K562 (cell line): ENCODE results near the gene ARAP1. TPM values are rescaled to one million over a fixed set of nuclear protein-coding genes. Genes with fewer than 3 reads are reported as not detected.

Experiments used
- BHLHE40 ChIP-seq: IDR thresholded peaks from 2 replicates; pipeline ENCODE4 v1.6.1; 2011; ENCODE audit warnings: low read length, improper control_type of control experiment
- CTCF ChIP-seq, 3 experiments: IDR thresholded peaks in 2 of 3; conservative IDR thresholded peaks in 1 of 3; 2 replicates each; pipeline ENCODE4 v1.5.1; 2011 to 2012; ENCODE audit warnings: low read length in 3 of 3, mild to moderate bottlenecking in 3 of 3, control low read depth in 2 of 3, improper control_type of control experiment in 1 of 3, inconsistent platforms in 1 of 3, low read depth in 1 of 3, mixed read lengths in 1 of 3, moderate library complexity in 1 of 3; ENCODE audit not compliant: insufficient read depth in 2 of 3
- FOXK1 ChIP-seq: sonication (generic); formaldehyde crosslinking; IDR thresholded peaks from 2 replicates; pipeline ENCODE4 v1.8.0; 2022; ENCODE audit warnings: missing genetic modification reagents, mild to moderate bottlenecking, borderline replicate concordance
- FUS ChIP-seq: fragments of 200-400 bp; formaldehyde crosslinking; optimal IDR thresholded peaks from 2 replicates; pipeline ENCODE3; 2017; ENCODE audit warnings: low read depth, low read length
- GTF2A2 ChIP-seq: IDR thresholded peaks from 2 replicates; pipeline ENCODE4 v1.6.1; 2016; ENCODE audit warnings: mild to moderate bottlenecking, missing genetic modification characterization, missing compliant biosample characterization
- HMG20A ChIP-seq: fragments of 450-650 bp; formaldehyde crosslinking; conservative IDR thresholded peaks from 2 replicates; pipeline ENCODE4 v1.4.0; 2020; ENCODE audit warnings: mild to moderate bottlenecking, mixed read lengths
- L3MBTL2 ChIP-seq: fragments of 450-650 bp; IDR thresholded peaks from 2 replicates; pipeline ENCODE4 v1.6.1; 2016; ENCODE audit warnings: mild to moderate bottlenecking, moderate library complexity
- MIER1 ChIP-seq: fragments of 450-650 bp; IDR thresholded peaks from 2 replicates; pipeline ENCODE4 v1.6.1; 2016; ENCODE audit warnings: antibody characterized with exemption, mild to moderate bottlenecking, low read depth
- NFE2 ChIP-seq: IDR thresholded peaks from 2 replicates; pipeline ENCODE4 v1.6.1; 2014; ENCODE audit warnings: antibody characterized with exemption, low read depth
- NR3C1 ChIP-seq: sonication (generic); formaldehyde crosslinking; IDR thresholded peaks from 2 replicates; pipeline ENCODE4 v1.8.1; 2022; ENCODE audit warnings: missing genetic modification reagents
- PHB2 ChIP-seq: fragments of 450-650 bp; IDR thresholded peaks from 2 replicates; pipeline ENCODE4 v1.6.1; 2017; ENCODE audit warnings: low read depth
- RAD51 ChIP-seq: fragments of 450-650 bp; IDR thresholded peaks from 2 replicates; pipeline ENCODE4 v1.7.1; 2016; ENCODE audit warnings: low read depth, mild to moderate bottlenecking, borderline replicate concordance
- SP1 ChIP-seq: sonication (generic); formaldehyde crosslinking; IDR thresholded peaks from 2 replicates; pipeline ENCODE4 v1.8.1; 2022; ENCODE audit warnings: mild to moderate bottlenecking, missing genetic modification reagents
- TBP ChIP-seq: optimal IDR thresholded peaks from 2 replicates; pipeline ENCODE3; 2011; ENCODE audit warnings: low read depth, low read length, improper control_type of control experiment
- ZNF280A ChIP-seq: fragments of 450-650 bp; IDR thresholded peaks from 2 replicates; pipeline ENCODE4 v1.6.1; 2018; ENCODE audit warnings: mild to moderate bottlenecking, low read depth; ENCODE audit not compliant: partially characterized antibody
- ZNF431 ChIP-seq: sonication (generic); formaldehyde crosslinking; IDR thresholded peaks from 2 replicates; pipeline ENCODE4 v1.8.0; 2022; ENCODE audit warnings: mild to moderate bottlenecking, missing genetic modification reagents
- ZZZ3 ChIP-seq: fragments of 450-650 bp; IDR thresholded peaks from 2 replicates; pipeline ENCODE4 v1.6.1; 2016; ENCODE audit warnings: antibody characterized with exemption, mild to moderate bottlenecking, moderate library complexity
- polyA plus RNA-seq, 8 experiments: library from polyadenylated mRNA; depleted of rRNA in 4 of 8; stranded (reverse) in 5 of 8; unstranded in 3 of 8; fragments of >200 nt; fragmentation: Nextera tagmentation in 2 of 8; fragmentation: Illumina TruSeq in 1 of 8; extraction: Ambion mirVana in 2 of 8; extraction: Trizol in 1 of 8; gene quantifications; 2 replicates each; pipeline versions ENCODE4 v1.2.1 to v1.2.3, GENCODE V29; 2011 to 2014; ENCODE audit warnings: inconsistent platforms in 1 of 8, missing spikeins in 1 of 8
- total RNA-seq, 7 experiments: library from RNA; depleted of rRNA in 6 of 7; stranded (reverse); fragments of >200 nt in 6 of 7; fragmentation: Illumina TruSeq in 2 of 7; extraction: Trizol in 2 of 7; gene quantifications; 2 replicates each; pipeline versions ENCODE4 v1.2.1 to v1.2.3, GENCODE V29; 2011 to 2021; ENCODE audit warnings: low replicate concordance in 1 of 7

ARAP1 gene
- total and polyA plus RNA-seq, 9 of the 15 experiments (the other 6 are each of a cell fraction or from before 2014, with no cell fraction given): 0.23 to 67.0 (median 24.6) TPM

GRCh38 chr11:72684236-72684912 is 67.8 kb downstream of the ARAP1 start (continued):
- TF ChIP-seq NFE2 (peak; percentile 55; the same call in 1 of the 2 replicates), HMG20A (CRISPR knock-in tag) (no peak), ZZZ3 (no peak), L3MBTL2 (no peak), GTF2A2 (no peak), BHLHE40 (0 out of 2 replicates have a peak, but pooled peaks have one; percentile 22), PHB2 (no peak), ZNF280A (no peak), CTCF (IDR thresholded peaks at IDR 0.05 in 2 of 3, conservative IDR thresholded peaks at IDR 0.05 in 1 of 3; ENCODE audit: insufficient read depth in 2 of 3, low read depth in 1 of 3, low read length in 3 of 3) (peak; percentile 79 to 85 (median 85)), FUS (no peak), ZNF431 (CRISPR knock-in tag) (no peak), MIER1 (no peak), TBP (peak; percentile 13), RAD51 (no peak), SP1 (CRISPR knock-in tag) (0 out of 2 replicates have a peak, but pooled peaks have one; percentile 11), NR3C1 (no peak), FOXK1 (0 out of 2 replicates have a peak, but pooled peaks have one; percentile 15)
